HuH-7.5 (cell line): ENCODE data around the gene SALL3.

ENCODE experiments used
- DNase-seq: peaks from one replicate; pipeline ENCODE4 v3.0.0; 2011; ENCODE audit warnings: low spot score

SALL3 gene

DNA sequence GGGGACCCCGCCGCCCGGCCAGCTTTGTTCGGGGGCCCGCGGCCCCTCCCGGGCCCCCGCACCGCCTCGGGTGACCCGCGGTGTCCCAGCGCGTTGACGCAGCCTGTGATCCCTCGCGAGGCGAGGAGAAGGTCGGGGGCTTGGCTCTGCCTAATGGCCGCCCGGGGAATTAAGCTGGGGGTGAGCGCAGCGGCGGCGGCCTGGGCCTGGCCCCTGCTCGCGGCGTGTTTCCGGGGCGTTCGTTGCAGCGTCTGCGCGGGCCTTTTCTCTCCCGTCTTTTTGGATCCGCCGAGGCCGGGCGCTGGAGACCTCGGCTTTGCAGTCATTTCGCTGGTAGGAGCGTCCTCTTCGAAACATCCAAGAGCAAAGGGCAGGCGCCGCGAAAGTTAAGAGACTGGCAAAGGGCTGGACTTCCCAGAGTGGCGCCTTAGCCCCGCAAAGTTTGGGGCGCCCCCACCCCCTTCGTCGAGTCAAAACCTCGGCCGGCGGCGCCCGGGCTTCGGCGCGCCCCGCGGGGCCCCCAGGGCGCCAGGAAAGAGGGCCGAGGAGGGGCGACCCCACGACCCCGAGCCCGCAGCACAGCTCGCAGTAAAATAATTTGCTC lies 1.3 kb downstream of the SALL3 start:
- DNase-seq: no peak

DNA sequence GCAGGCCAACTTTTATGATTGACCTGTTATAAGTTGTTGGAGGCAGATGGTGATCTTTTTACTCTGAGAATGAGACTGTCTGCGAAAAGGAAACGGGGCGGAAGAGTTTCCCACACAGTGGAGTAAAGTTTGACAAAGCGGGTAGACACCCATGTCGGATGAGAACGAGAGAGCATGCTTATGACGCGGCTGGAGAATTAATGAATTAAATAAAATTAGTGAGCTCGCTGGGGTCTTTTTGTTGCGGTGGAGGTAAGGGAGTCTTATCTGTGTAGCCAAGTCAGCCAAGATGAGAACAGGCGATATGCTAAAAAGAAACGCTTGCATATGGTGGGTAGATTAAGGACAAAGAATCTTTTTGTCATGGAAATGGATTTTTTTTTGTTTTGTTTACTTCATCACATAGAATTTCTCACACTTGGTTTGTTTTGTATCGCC lies 1.8 kb downstream of the SALL3 start:
- DNase-seq: no peak

DNA sequence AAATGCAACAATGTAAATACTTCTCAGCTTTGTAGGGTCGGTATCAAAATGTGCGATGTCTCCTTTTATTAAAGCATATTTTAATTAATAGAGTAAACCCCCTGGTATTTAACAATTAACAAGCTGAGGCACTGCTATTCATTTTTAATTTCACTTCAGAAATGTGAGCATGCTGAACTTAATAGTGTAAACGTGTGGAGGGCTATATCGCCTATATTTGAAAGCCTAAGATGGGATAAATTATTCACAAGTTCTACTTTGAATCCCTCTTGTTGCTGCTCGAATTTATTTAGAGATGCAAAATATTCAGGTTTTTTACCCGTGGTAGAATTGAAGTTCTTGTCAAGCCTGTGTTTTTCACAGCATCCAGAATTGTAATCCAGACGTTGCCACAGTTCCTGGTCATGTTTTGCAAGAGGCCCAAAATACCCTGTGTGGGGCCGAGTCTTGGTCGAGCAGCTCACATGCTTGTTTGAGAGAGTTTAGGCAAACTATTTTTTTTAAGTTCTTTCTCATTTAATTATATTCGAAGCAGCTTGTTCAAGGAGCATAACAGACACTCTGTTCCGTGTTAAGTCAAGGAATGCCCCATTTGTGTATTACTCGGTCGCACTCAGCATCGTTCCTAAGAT lies 2.5 kb downstream of the SALL3 start:
- no peak for DNase-seq

DNA sequence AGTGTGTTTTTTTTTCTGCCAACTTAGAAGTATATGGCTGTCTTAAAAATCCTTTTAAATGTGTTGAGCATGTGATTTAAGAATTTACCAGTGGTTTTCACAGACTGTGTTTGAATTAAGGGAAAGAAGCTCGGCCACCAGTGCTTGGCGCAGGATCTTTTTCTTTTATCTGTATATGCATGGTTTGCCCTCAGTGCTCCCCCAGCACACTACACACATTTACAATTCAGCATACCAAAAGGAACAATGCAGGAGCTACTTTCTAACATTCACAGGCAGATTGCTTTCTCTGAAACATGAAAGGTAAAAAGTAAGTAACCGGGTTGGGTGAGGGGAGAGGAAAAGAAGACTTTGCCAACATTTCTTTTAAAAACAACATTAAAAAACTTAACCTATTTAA lies 3.9 kb downstream of the SALL3 start:
- no peak for DNase-seq

DNA sequence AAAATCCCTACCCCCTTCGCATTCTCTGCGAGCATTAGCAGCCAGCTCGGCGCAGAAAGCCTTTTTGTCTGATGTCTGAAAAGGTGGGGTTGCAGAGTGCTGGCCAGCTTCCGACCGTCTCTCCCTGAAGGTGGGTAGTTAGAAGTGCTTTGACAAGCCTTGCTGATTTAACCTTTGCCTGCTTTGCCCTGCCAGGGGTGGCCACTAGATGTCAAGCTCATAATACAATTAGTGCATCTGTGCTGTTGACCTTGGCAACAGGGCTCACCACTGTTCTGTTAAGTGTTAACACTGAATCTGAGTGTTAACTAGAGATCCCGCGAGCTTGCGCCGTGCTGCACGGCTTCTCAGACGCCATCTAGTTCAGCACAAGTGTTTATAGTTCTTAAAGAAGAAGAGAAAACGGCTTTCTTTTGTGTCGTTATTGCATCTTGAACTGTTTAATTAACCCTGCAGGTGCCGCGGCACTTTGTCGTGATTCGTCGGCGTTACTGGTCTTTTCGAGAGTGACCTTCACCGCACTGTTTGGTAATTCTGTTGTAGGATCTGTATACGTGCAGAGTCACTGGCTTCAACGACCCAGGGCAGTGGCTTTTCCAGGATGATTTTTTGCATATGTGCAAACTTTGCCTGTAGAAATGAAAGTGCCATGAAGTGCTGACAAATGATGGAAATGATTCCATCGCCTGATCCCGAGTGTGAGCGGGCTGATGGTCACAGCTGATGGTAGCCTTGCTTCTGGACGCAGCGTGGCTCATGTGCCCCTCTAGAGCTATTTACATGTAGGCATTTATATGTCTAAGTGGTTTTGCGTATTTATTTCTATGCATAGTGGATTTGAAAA lies 5.5 kb downstream of the SALL3 start:
- DNase-seq: peak; percentile 57

DNA sequence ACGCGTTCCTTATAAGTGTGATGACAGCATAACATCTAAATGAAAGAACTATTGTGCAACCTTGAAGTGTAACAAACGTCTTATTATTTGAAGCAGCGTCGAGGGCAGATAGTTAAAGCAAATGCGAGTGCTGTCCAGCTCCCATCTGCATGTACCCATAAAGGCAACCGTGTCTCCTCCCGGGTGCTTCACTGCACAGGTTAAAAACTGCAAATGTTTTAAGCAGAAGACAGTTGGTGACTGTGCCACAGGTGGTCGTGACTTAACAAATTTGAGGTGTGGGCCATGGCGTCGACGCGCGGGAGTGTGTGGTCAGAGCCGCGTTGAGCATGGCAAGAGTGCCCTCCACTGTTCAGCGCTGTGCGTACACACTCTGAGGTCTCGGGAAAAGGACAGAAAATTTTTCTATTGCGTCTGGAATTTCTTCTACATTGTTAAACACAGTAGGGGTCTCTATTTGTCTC lies 6.4 kb downstream of the SALL3 start:
- no peak for DNase-seq

DNA sequence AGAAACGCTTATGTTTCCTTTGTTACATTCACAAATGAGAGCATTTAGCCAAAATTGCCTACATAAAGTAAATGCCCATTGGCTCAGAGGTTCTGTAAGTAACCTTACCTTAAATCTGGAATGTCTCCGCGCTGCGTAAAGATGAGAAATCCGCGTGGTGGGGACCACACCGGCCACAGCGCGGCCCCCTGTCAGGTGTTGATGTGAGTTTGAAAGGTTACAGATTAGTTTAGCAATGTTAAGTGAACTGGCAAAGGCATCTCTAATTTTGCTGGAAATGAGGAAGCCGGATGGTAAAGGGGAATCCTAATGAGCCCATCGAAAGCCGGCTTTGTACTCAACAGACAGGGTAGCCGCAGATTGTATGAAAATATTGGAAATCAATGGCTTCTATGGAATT lies 11.8 kb downstream of the SALL3 start:
- DNase-seq: no peak

DNA sequence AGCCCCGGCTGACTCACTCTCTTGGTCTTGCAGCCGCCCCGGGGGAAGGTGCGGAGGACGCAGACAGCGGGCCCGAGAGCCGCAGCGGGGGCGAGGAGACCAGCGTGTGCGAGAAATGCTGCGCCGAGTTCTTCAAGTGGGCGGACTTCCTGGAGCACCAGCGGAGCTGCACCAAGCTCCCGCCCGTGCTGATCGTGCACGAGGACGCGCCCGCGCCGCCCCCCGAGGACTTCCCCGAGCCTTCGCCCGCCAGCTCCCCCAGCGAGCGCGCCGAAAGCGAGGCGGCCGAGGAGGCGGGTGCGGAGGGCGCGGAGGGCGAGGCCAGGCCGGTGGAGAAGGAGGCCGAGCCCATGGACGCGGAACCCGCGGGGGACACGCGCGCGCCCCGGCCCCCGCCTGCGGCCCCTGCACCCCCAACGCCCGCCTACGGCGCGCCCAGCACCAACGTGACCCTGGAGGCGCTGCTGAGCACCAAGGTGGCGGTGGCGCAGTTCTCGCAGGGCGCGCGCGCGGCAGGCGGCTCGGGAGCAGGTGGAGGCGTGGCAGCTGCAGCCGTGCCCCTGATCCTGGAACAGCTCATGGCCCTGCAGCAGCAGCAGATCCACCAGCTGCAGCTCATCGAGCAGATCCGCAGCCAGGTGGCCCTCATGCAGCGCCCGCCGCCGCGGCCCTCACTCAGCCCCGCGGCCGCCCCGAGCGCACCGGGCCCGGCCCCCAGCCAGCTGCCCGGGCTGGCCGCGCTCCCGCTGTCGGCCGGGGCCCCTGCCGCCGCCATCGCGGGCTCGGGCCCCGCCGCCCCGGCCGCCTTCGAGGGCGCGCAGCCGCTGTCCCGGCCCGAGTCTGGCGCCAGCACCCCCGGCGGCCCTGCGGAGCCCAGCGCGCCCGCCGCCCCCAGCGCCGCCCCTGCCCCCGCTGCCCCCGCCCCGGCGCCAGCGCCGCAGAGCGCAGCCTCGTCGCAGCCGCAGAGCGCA lies 12.7 kb downstream of the SALL3 start:
- DNase-seq: no peak

DNA sequence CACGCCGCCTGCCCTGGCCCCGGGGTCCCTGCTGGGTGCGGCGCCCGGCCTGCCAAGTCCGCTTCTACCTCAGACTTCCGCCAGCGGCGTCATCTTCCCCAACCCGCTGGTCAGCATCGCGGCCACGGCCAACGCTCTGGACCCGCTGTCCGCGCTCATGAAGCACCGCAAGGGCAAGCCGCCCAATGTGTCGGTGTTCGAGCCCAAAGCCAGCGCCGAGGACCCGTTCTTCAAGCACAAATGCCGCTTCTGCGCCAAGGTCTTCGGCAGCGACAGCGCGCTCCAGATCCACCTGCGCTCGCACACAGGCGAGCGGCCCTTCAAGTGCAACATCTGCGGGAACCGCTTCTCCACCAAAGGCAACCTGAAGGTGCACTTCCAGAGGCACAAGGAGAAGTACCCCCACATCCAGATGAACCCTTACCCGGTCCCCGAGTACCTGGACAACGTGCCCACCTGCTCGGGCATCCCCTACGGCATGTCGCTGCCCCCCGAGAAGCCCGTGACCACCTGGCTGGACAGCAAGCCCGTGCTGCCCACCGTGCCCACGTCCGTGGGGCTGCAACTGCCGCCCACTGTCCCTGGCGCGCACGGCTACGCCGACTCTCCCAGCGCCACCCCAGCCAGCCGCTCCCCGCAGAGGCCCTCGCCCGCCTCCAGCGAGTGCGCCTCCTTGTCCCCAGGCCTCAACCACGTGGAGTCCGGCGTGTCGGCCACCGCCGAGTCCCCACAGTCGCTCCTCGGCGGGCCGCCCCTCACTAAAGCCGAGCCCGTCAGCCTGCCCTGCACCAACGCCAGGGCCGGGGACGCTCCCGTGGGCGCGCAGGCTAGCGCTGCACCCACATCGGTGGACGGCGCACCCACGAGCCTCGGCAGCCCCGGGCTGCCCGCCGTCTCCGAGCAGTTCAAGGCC lies 13.7 kb downstream of the SALL3 start:
- DNase-seq: no peak

DNA sequence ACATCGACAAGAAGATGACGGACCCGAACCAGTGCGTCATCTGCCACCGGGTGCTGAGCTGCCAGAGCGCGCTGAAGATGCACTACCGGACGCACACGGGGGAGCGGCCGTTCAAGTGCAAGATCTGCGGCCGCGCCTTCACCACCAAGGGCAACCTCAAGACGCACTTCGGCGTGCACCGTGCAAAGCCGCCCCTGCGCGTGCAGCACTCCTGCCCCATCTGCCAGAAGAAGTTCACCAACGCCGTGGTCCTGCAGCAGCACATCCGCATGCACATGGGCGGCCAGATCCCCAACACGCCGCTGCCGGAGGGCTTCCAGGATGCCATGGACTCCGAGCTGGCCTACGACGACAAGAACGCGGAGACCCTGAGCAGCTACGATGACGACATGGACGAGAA lies 14.4 kb downstream of the SALL3 start:
- no peak for DNase-seq

DNA sequence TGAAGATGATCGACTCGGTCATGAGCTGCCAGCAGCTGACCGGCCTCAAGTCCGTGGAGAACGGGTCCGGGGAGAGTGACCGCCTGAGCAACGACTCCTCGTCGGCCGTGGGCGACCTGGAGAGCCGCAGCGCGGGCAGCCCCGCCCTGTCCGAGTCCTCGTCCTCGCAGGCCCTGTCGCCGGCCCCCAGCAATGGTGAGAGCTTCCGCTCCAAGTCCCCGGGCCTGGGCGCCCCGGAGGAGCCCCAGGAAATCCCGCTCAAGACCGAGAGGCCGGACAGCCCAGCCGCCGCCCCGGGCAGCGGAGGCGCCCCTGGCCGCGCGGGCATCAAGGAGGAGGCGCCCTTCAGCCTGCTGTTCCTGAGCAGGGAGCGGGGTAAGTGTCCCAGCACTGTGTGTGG lies 14.9 kb downstream of the SALL3 start:
- no peak for DNase-seq

DNA sequence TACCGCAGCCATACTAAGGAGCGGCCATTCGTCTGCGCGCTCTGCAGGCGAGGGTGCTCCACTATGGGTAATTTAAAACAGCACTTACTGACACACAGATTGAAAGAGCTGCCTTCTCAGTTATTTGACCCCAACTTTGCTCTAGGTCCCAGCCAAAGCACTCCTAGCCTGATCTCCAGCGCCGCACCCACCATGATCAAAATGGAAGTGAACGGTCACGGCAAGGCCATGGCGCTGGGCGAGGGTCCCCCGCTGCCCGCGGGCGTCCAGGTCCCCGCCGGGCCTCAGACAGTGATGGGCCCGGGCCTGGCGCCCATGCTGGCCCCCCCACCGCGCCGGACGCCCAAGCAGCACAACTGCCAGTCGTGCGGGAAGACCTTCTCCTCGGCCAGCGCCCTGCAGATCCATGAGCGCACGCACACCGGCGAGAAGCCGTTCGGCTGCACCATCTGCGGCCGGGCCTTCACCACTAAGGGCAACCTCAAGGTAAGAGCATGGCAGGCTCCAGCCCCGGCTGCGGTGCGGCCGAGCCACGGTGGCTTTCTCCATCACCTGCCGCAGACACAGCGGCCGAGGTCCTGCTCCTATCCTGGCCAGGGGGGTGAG lies 15.5 kb downstream of the SALL3 start:
- no peak for DNase-seq

DNA sequence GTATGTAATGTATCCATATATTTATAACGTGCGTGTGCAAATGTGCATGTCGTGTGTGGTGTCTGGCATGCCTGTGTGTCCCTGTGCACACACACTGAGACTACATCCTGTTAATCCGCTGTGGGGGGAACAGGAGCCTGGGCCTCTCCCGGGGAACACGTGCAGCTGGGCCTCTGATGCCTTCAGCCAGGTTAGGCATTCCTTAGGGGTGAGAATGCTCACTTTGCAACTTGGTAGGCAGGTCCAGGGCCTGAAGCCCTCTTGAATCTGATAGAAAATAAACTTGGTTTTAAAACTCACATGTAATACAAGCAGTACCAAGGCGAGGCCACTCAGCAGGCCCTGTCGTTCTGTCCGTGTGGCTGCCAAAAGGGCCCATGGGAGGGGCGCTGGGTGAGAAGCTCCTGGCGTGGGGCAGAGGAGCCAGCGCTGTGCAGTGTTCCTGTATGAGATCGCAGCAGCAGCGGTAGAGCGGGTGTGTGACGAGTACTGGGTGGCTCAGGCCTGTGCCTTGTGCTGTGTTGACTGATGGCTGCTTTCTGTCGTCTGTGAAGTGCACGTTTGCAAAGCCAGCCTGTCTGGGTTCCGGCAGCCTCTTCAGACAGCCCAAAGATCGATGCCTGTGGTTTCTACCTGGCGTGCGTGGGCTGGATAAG lies 16.2 kb downstream of the SALL3 start:
- DNase-seq: no peak

DNA sequence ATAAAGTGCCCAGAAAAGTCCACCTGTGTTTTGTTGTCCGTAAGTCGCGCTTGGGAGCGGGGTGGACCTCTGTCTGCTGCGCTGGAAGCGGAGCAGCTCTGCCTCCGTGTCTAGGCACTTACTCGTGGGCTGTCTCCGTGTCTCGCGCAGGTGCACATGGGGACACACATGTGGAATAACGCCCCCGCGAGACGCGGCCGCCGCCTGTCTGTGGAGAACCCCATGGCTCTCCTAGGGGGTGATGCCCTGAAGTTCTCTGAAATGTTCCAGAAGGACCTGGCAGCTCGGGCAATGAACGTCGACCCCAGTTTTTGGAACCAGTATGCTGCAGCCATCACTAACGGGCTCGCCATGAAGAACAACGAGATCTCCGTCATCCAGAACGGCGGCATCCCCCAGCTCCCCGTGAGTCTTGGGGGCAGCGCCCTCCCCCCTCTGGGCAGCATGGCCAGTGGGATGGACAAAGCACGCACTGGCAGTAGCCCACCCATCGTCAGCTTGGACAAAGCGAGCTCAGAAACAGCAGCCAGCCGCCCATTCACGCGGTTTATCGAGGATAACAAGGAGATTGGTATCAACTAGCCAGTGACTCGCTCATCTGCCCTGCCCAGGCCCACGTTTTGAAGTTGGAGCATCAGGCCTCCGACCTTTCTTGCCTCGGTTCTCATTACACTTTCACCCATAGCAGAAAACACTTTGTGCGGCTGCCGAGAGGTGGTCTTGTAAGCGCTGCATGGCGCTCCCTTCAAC lies 17.3 kb downstream of the SALL3 start:
- no peak for DNase-seq

DNA sequence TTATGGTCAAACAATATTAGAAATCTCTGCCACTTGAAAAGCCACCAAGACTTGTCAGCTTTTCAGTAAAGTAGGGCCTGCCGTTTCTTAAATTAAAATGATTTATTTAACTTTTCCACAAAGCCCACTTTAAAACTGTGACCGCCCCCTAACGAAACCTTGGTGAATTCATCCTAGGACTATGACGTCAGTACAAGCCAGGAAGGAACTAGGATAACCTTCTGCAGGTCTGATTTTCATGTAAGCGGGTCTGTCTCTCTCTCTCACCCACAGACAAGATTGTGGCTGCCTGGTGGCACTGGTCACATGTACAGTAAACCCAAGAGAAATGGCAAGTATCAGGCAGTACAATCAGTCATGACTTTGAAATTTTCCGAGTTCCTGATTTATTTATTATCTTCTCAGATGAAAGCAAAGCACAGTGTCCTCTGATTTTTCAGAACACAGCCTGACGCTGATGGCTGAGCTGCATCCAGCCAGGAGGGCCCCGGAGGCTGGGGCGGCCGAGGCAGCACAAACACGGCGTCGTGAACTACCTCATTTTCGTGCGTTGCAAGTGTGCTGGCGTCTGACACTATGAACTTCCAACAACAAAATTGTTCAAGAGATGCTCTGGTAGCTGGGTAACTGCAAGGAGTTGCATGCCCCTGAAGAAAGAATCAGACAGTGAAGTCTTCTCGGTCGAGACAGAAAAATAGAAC lies 18.9 kb downstream of the SALL3 start:
- no peak for DNase-seq

DNA sequence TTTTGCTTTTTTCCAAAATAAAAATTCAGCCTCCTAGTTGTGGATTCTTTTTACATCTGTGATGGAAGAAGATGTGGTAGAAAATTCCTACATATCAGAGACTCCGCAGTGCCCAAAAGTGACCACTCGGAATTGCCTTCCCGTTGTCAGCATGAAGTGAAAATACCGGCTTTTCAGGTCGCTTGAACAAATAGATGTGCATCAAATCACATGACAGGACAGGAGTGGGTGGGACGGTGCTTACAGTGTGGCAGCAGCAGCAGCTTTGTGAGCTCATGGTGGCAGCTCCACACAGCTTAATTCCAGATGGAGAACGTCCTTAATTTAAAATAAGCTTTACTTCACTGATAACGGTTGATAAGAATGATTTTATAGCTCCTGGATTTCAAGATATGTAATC lies 20.3 kb downstream of the SALL3 start:
- no peak for DNase-seq

DNA sequence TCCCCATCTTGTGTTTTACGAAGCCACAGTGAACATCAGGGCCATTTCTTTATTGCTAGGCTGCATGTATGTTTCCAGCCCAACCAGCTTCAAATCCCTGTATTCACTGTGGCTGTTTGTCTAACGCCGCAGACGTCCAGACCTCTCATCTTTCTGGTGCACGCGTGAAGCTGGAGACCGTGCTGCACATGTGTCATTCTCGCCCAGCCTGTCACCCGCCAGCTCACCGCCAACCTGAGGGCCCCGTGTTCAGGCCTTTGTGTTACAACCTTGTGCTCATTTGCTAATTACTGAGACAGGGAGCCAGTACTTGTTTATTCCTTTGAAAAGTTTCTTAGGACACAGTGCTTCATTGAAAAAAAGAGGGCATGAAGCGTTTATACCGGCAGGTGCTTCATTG lies 21.4 kb downstream of the SALL3 start:
- no peak for DNase-seq

DNA sequence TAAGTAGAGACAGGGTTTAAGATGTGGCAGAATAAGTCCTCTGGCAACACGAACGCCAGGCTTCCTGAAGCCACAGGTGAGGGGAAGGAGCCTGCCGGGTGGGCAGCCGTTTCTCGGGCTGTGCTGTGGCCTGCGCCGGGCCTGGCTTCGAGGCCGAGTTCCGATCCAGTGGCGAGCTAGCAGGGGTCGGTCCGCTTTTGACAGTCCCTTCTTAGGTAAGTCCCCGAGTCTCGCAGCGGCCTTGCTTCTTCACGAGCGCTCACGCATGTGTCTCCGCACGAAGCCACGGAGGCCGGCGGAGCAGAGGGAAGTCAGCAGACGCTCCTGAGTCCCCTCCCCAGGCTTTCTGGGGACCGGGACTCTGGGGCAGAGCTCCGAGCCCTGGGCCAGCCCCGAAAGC lies 26.0 kb downstream of the SALL3 start:
- no peak for DNase-seq
